C4-2B (cell line): ENCODE measurements around the gene PHOX2A.

ENCODE experiments used
- CTCF ChIP-seq: fragments of 450-650 bp; conservative IDR thresholded peaks from 2 replicates; pipeline ENCODE4 v1.5.1; 2017; ENCODE audit warnings: mild to moderate bottlenecking
- ZFX ChIP-seq: fragments of 450-650 bp; IDR thresholded peaks from 2 replicates; pipeline ENCODE4 v1.6.1; 2017

DNA sequence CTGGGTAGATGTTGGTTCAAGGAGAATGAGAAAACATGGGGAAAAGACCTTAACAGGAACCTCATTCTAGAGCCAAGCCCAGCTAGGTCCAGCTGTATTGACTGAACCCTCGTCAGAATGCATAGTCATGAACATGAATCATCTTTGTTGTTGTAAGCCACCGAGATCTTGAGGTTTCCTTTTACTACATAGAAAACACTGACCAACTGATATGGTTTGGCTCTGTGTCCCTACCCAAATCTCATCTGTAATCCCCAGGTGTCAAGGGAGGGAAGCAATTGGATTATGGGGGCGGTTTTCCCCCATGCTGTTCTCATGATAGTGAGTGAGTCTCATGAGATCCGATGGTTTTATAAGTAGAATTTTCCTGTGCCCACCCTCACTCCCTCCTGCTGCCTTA is 19.4 kb upstream of the PHOX2A start:
- TF ChIP-seq CTCF: no peak
- TF ChIP-seq ZFX: no peak
